ENCODE data around the gene CHD6. TPM values are rescaled to one million over a fixed set of nuclear protein-coding genes. Genes with fewer than 3 reads are reported as not detected.

The CHD6 gene
- total RNA-seq, 4 donors from 2014 or later: 32.5 to 37.7 (median 35.0) TPM

DNA sequence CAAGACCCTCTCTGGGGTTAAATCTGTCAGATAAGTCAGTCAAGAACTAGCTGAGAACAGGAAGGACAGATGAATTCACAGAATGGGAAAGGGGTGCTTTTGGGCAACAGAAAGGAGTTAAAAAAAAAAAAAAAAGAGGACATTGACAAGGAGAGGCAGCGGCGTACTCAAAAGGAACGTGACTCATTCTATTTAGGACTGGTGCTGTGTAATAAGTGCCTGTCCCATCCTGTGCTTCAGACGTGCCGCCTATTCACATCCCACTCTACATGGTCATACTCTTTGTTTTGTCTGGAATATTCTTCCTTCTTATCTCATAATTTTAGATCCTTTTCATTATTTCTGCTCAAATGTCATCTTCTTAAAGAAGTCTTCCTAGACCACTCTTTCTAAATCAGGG, 150.5 kb downstream of the CHD6 start:
- intact Hi-C loops (cut with DNase I): no loop called here
- H3K4me3 ChIP-seq: no peak overlapping the region
- H3K36me3 ChIP-seq: peaks cover 19 to 74% (median 48%) of the 10 kb centered on the region in 4 donors
- no peak overlapping the region for H3K27ac ChIP-seq (replicated peaks in 1 of 4)
- no peak for TF ChIP-seq CTCF (IDR thresholded peaks at IDR 0.05)
- TF ChIP-seq POLR2A (IDR thresholded peaks at IDR 0.05; ENCODE audit: low read depth): no peak
- no peak for TF ChIP-seq EP300 (IDR thresholded peaks at IDR 0.05)
- no peak for TF ChIP-seq POLR2AphosphoS5 (IDR thresholded peaks at IDR 0.05)
- WGBS: 84% methylated on average over 5 of the region's 5 CpGs
- no peaks in the 10 kb centered on the region for H3K27me3 ChIP-seq
- peaks cover 0 to 8% (median 3%) of the 10 kb centered on the region in 4 donors for H3K4me1 ChIP-seq
- no peaks in the 10 kb centered on the region for H3K9me3 ChIP-seq
- DNase-seq (ENCODE audit: extremely low spot score): no peak

DNA sequence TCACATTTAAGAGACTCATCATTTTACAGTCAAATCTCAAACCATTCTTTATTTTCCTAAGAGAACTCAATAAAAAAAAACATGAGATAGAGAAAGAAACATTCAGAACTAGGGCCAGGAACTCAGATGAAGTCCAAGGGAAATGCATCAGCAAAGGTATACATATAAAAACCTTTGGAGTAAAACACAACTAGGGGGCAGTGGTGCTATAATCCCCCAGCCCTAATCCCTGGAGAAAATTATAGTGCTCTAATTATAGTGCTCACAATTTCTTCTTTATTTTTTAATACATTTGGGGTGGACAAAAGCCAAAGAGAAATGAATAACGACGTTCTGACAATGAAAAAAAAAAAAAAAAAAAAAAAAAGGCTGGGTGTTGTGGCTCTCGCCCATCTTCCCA, 151.0 kb downstream of the CHD6 start:
- Histone ChIP-seq H3K4me1 (peaks cover 0 to 8% (median 3%) of the 10 kb centered on the region in 4 donors), H3K27me3 (no peaks in the 10 kb centered on the region), H3K36me3 (peaks cover 19 to 69% (median 43%) of the 10 kb centered on the region in 4 donors), H3K27ac (replicated peaks in 1 of 4) (no peak overlapping the region), H3K4me3 (no peak overlapping the region), H3K9me3 (no peaks in the 10 kb centered on the region)
- 65% methylated on average over 3 of the region's 3 CpGs for WGBS
- DNase-seq (ENCODE audit: extremely low spot score): no peak
- intact Hi-C loops (cut with DNase I): no loop called here
- TF ChIP-seq POLR2A (IDR thresholded peaks at IDR 0.05; ENCODE audit: low read depth): no peak
- TF ChIP-seq CTCF (IDR thresholded peaks at IDR 0.05): no peak
- TF ChIP-seq POLR2AphosphoS5 (IDR thresholded peaks at IDR 0.05): no peak
- no peak for TF ChIP-seq EP300 (IDR thresholded peaks at IDR 0.05)

GRCh38 chr20:41463567-41463966, 154.6 kb downstream of the CHD6 start:
- Histone ChIP-seq H3K9me3 (no peaks in the 10 kb centered on the region), H3K27me3 (no peaks in the 10 kb centered on the region), H3K4me3 (no peak overlapping the region), H3K36me3 (peaks cover 8 to 60% (median 31%) of the 10 kb centered on the region in 4 donors), H3K4me1 (no peaks in the 10 kb centered on the region), H3K27ac (replicated peaks in 1 of 4) (no peak overlapping the region)
- no peak for TF ChIP-seq EP300 (IDR thresholded peaks at IDR 0.05)
- no peak for TF ChIP-seq POLR2AphosphoS5 (IDR thresholded peaks at IDR 0.05)
- no peak for TF ChIP-seq POLR2A (IDR thresholded peaks at IDR 0.05; ENCODE audit: low read depth)
- no peak for TF ChIP-seq CTCF (IDR thresholded peaks at IDR 0.05)
- intact Hi-C loops (cut with DNase I): no loop called here
- DNase-seq (ENCODE audit: extremely low spot score): no peak
- 91% methylated on average over 1 of the region's 1 CpG for WGBS

- no peaks in the 10 kb centered on the region for H3K9me3 ChIP-seq
- intact Hi-C loops (cut with DNase I): no loop called here
- WGBS: 94% methylated on average over 6 of the region's 6 CpGs
- TF ChIP-seq POLR2AphosphoS5 (IDR thresholded peaks at IDR 0.05) (no peak), POLR2A (IDR thresholded peaks at IDR 0.05; ENCODE audit: low read depth) (no peak), CTCF (IDR thresholded peaks at IDR 0.05) (no peak), EP300 (IDR thresholded peaks at IDR 0.05) (no peak)
- no peak for DNase-seq (ENCODE audit: extremely low spot score)
- peaks cover 7 to 56% (median 30%) of the 10 kb centered on the region in 4 donors for H3K36me3 ChIP-seq
- no peaks in the 10 kb centered on the region for H3K4me1 ChIP-seq
- H3K27me3 ChIP-seq: no peaks in the 10 kb centered on the region
- no peak overlapping the region for H3K27ac ChIP-seq (replicated peaks in 1 of 4)
- no peak overlapping the region for H3K4me3 ChIP-seq
These were observed 155.6 kb downstream of the CHD6 start for GRCh38 chr20:41462372-41463161.

Measured in esophagus muscularis mucosa (tissue), 4 donors.